ENCODE results near the gene PGBD1. TPM values are rescaled to one million over a fixed set of nuclear protein-coding genes. Genes with fewer than 3 reads are reported as not detected.

The PGBD1 gene
- total and polyA plus RNA-seq, 2 of the 8 experiments (the other 6 are each of a cell fraction or from before 2014, with no cell fraction given): 2.5 to 9.2 TPM

GRCh38 chr6:28252009-28252975 lies 29.1 kb upstream of the PGBD1 start, which contains the start of gene ZKSCAN4 (continued):
- TF ChIP-seq CTCF (IDR thresholded peaks at IDR 0.05; ENCODE audit: control extremely low read depth in 1 of 3, insufficient read depth in 1 of 3, low read depth in 1 of 3, low read length in 3 of 3) (no peak), MAX (IDR thresholded peaks at IDR 0.05) (no peak), CHD1 (IDR thresholded peaks at IDR 0.05; ENCODE audit: low read depth, low read length) (no peak), MAFK (IDR thresholded peaks at IDR 0.05; ENCODE audit: low read depth, low read length) (no peak), GABPA (IDR thresholded peaks at IDR 0.05; ENCODE audit: borderline replicate concordance, insufficient read depth, low read length) (peak; percentile 97), NANOG (IDR thresholded peaks at IDR 0.05; ENCODE audit: insufficient read depth, low read depth, low read length, poor library complexity, severe bottlenecking) (no peak), TEAD4 (IDR thresholded peaks at IDR 0.05; ENCODE audit: low read depth, low read length) (no peak), PHF8 (conservative IDR thresholded peaks at IDR 0.05; ENCODE audit: low read depth, low read length) (peak; percentile 55), EZH2 (IDR thresholded peaks at IDR 0.05; ENCODE audit: low read depth, low read length, severe bottlenecking) (no peak), HDAC2 (IDR thresholded peaks at IDR 0.05; ENCODE audit: borderline replicate concordance in 1 of 2, low read depth in 2 of 2, low read length in 2 of 2) (0 out of 4 replicates have a peak, but pooled peaks of 1 of the 2 experiments have one; percentile 83), TAF1 (IDR thresholded peaks at IDR 0.05; ENCODE audit: low read depth, low read length) (peak; percentile 79), RAD21 (IDR thresholded peaks at IDR 0.05 in 1 of 2, conservative IDR thresholded peaks at IDR 0.05 in 1 of 2; ENCODE audit: low read depth in 2 of 2, low read length in 2 of 2) (no peak), SAP30 (IDR thresholded peaks at IDR 0.05; ENCODE audit: insufficient read depth, insufficient replicate concordance, low read length) (peak; percentile 93), SIRT6 (IDR thresholded peaks at IDR 0.05; ENCODE audit: low read length) (no peak), HDAC6 (IDR thresholded peaks at IDR 0.05; ENCODE audit: low read depth, low read length) (no peak), TBP (IDR thresholded peaks at IDR 0.05; ENCODE audit: low read depth, low read length) (peak; percentile 78; the same call in 1 of the 2 replicates), KDM4A (IDR thresholded peaks at IDR 0.05; ENCODE audit: low read depth, low read length, severe bottlenecking) (peak; percentile 53), ATF3 (IDR thresholded peaks at IDR 0.05; ENCODE audit: insufficient read depth, low read depth, low read length) (no peak)

Measured in H1 (cell line).